ENCODE data around the gene NSUN3.

The NSUN3 gene

GRCh38 chr3:94132777-94133176, 69.9 kb downstream of the NSUN3 start:
- no peak for DNase-seq

- no peak for DNase-seq
These were observed 73.3 kb downstream of the NSUN3 start for GRCh38 chr3:94136133-94136532.

GRCh38 chr3:94137377-94137776, 74.5 kb downstream of the NSUN3 start:
- DNase-seq = no peak

- DNase-seq = no peak
These were observed 83.6 kb downstream of the NSUN3 start for GRCh38 chr3:94146455-94146854.

- no peak for DNase-seq
These were observed 84.2 kb downstream of the NSUN3 start for GRCh38 chr3:94147012-94147411.

GRCh38 chr3:94150113-94150512, 87.3 kb downstream of the NSUN3 start:
- no peak for DNase-seq

- DNase-seq = no peak
These were observed 93.8 kb downstream of the NSUN3 start for GRCh38 chr3:94156626-94157025.

GRCh38 chr3:94158512-94158911, 95.7 kb downstream of the NSUN3 start:
- no peak for DNase-seq

- no peak for DNase-seq
These were observed 96.4 kb downstream of the NSUN3 start for GRCh38 chr3:94159062-94159828.

- no peak for DNase-seq
These were observed 99.8 kb downstream of the NSUN3 start for GRCh38 chr3:94162700-94163099.

GRCh38 chr3:94167346-94167745, 104.5 kb downstream of the NSUN3 start:
- no peak for DNase-seq

GRCh38 chr3:94167796-94168195, 104.9 kb downstream of the NSUN3 start:
- no peak for DNase-seq

GRCh38 chr3:94171954-94172353, 109.1 kb downstream of the NSUN3 start:
- DNase-seq = no peak

- no peak for DNase-seq
These were observed 109.9 kb downstream of the NSUN3 start for GRCh38 chr3:94172695-94173310.

- DNase-seq = no peak
These were observed 111.0 kb downstream of the NSUN3 start for GRCh38 chr3:94173673-94174434.

- no peak for DNase-seq
These were observed 112.8 kb downstream of the NSUN3 start for GRCh38 chr3:94175677-94176076.

GRCh38 chr3:94176988-94177745, 114.3 kb downstream of the NSUN3 start:
- DNase-seq = peak; percentile 40
